Rectal smooth muscle tissue (tissue), 1 donor: ENCODE data around the gene TMEM185B.

Experiments
- H3K27ac ChIP-seq: one replicate; pipeline ENCODE4 v1.7.0; 2013; ENCODE audit warnings: low read depth, low read length, inconsistent platforms
- H3K27me3 ChIP-seq: one replicate; pipeline ENCODE4 v1.7.0; 2013; ENCODE audit warnings: low read length; ENCODE audit not compliant: control insufficient read depth, insufficient read depth
- H3K36me3 ChIP-seq: one replicate; pipeline ENCODE4 v1.7.0; 2013; ENCODE audit warnings: low read length; ENCODE audit not compliant: control insufficient read depth, insufficient read depth
- H3K4me1 ChIP-seq: one replicate; pipeline ENCODE4 v1.7.0; 2013; ENCODE audit warnings: low read length; ENCODE audit not compliant: control insufficient read depth, insufficient read depth
- H3K4me3 ChIP-seq: one replicate; pipeline ENCODE4 v1.7.0; 2013; ENCODE audit warnings: low read length
- H3K9ac ChIP-seq: one replicate; pipeline ENCODE4 v1.7.0; 2013; ENCODE audit warnings: low read length

The TMEM185B gene

DNA sequence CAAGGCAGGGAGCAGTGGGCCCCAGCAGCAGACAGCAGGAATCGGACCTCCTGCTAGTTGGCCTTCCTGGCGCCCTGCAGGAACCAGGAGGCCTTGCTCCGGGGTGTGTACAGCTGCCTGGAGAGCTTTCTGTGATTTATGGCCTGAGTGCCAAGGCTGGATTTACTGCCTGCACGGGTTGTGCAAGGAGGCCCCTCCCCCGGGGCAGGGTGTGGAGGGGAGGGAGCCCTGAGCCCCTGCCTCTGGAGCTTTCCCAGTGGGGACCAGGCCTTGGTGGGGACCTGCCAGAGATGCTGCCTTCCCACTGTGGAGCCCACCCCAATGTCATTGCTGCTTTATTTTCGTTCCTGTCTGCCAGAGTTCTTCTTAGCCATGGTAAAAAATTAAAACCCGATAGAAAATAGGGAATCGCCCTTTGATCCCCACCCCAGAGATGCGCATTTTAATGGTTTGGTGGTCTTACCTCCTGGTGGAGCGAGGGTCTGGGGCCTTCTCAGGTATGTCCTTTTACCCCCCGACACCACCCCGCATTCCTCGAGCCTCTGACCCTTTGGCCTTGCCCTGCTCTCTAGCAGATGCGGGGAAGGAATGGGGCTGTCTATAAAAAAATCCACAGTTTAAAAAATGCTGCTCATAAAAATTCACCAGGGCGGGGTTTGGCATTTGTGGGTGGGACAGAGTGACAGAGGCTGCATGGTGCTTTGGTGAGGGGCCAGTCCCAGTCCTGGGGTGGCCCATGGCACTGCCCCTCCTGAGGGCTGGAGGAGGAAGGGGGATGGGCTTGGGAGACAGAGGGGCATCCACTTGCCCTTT lies 22.5 kb upstream of the TMEM185B start:
- H3K27me3 ChIP-seq: no peaks in the 10 kb centered on the region
- peaks cover 8% of the 10 kb centered on the region for H3K4me1 ChIP-seq
- no peaks in the 10 kb centered on the region for H3K36me3 ChIP-seq
- no peak overlapping the region for H3K9ac ChIP-seq
- H3K4me3 ChIP-seq: no peak overlapping the region
- H3K27ac ChIP-seq: no peak overlapping the region

DNA sequence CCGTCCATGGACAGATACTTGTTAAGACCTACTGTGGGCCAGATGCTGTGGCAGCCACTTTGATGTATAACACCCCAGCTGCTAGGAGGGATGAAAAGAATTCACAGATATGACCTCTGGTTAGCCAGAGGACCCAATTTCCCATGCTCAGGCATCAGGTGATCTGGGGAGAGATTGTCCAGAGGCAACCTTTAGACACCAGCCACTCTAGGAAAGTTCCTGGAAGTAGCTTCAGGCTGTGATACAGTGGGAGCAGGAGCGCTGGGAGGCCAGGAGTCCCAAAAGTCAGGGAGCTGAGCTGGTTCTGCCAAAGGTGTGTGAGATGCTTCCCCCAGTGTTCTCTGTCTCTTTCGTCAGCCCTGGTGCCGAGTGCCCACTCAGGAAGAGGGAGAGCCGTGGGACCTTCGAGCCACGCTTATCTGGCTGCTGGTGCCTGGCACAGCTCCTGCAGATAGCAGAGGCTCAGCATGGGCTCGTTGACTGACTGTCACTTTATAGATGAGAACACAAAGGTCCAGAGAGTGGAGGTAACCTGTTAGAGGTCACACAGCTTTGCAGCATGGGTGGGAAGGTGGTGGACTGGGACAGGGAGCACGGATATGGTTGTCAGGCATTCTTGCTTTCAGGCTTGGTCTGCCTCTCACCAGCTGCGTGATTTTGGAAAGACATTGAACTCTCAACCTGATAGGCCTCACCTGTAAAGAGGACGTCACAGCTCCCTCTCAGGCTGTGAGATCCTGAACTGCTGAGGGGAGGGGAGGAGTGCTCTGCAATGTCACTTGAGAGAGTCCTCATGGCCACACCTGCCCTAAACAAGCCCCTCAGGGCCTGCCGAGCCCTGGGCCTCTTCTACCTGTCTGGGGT lies 21.7 kb upstream of the TMEM185B start:
- H3K36me3 ChIP-seq: no peaks in the 10 kb centered on the region
- H3K27me3 ChIP-seq: no peaks in the 10 kb centered on the region
- no peak overlapping the region for H3K4me3 ChIP-seq
- no peak overlapping the region for H3K9ac ChIP-seq
- peaks cover 8% of the 10 kb centered on the region for H3K4me1 ChIP-seq
- H3K27ac ChIP-seq: no peak overlapping the region

DNA sequence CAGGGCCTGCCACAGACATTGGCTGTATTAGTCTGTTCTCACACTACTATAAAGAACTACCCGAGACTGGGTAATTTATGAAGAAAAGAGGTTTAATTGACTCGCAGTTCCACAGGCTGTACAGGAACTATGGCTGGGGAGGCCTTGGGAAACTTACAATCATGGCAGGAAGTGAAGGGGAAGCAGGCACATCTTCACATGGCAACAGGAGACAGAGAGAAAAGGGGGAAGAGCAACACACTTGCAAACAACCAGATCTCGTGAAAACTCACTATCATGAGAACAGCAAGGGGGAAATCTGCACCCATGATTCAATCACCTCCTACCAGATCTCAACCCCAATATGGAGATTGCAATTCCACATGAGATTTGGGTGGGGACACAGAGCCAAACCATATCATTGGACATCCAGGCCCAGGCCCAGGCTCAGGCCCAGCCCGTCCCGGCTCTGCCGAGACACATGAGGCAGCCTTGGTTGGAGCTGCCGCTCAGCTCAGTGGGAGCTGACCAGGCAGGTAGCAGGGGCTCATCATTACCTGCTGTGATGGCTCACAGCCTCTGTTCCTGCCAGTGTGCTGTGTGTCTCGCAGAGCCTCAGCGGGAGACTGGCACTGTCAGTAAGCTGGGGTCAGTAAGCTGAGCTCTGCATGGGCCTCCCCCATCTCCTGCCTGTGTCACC lies 20.8 kb upstream of the TMEM185B start:
- Histone ChIP-seq H3K27ac (no peak overlapping the region), H3K9ac (no peak overlapping the region), H3K27me3 (no peaks in the 10 kb centered on the region), H3K36me3 (no peaks in the 10 kb centered on the region), H3K4me1 (peaks cover 10% of the 10 kb centered on the region), H3K4me3 (no peak overlapping the region)

DNA sequence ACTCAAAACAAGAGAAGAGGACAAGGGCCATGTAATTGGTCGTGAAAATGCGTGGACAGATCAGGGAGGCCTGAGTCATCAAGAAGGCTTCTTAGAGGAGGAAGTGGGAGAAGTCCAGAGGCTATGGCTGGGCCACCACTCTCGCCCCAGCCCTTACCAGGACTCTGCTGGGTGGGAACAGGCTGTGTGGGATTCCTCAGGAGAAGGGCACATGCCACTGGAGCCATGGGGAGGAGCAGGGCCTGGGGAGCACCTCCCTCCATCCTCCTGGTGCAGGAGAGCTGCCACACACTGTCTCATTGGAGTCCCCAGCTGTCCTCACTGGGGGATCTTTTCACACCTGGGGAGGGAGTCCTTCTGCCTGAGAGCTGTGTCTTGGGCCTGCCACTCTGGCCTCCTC lies 20.0 kb upstream of the TMEM185B start:
- no peak overlapping the region for H3K9ac ChIP-seq
- no peak overlapping the region for H3K27ac ChIP-seq
- H3K36me3 ChIP-seq: no peaks in the 10 kb centered on the region
- H3K27me3 ChIP-seq: no peaks in the 10 kb centered on the region
- no peak overlapping the region for H3K4me3 ChIP-seq
- H3K4me1 ChIP-seq: peaks cover 10% of the 10 kb centered on the region

DNA sequence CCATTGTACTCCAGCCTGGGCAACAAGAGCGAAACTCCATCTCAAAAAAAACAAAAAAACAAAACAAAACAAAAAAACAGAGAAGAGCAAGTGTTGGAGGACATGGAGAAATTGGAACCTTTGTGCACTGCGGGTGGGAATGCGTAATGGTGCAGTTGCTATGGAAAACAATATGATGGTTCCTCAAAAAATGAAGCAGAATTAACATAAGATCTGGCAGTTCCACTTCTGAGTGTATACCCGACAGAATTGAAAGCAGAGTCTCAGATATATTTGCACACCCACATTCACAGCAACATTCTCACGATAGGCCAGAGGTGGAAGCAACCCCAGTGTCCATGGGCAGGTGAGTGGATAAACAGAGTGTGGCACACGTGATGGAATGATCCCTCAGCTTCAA lies 18.5 kb upstream of the TMEM185B start:
- Histone ChIP-seq H3K27me3 (no peaks in the 10 kb centered on the region), H3K27ac (no peak overlapping the region), H3K36me3 (no peaks in the 10 kb centered on the region), H3K9ac (no peak overlapping the region), H3K4me3 (no peak overlapping the region), H3K4me1 (peaks cover 10% of the 10 kb centered on the region)

DNA sequence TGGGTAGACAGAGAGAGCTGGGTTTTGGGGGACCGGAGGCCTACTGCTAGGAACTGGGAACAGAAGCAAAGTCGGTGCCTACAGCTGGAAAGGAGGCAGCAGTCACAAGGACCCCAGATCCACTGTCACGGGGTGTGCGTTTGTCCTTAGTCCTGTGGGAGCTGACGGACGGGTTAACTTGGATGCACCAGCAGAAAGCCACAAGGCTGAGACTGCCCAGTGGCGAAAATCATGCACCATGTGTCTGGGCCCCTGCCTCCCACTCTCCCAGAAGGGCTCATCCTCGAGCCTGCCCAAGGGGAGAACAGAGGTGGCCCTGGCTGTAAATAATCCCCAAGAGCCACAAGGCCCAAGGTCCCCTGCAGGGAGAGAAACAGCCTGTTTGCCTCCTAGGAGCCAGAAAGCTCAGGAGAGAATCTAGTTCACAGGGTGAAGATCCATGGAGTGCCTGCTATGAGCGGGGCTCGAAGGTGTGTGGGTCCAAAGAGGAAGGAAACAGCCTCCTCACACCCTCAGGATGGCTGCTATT lies 17.8 kb upstream of the TMEM185B start:
- no peaks in the 10 kb centered on the region for H3K36me3 ChIP-seq
- H3K27ac ChIP-seq: no peak overlapping the region
- H3K27me3 ChIP-seq: no peaks in the 10 kb centered on the region
- H3K4me3 ChIP-seq: no peak overlapping the region
- H3K4me1 ChIP-seq: peaks cover 10% of the 10 kb centered on the region
- H3K9ac ChIP-seq: no peak overlapping the region

DNA sequence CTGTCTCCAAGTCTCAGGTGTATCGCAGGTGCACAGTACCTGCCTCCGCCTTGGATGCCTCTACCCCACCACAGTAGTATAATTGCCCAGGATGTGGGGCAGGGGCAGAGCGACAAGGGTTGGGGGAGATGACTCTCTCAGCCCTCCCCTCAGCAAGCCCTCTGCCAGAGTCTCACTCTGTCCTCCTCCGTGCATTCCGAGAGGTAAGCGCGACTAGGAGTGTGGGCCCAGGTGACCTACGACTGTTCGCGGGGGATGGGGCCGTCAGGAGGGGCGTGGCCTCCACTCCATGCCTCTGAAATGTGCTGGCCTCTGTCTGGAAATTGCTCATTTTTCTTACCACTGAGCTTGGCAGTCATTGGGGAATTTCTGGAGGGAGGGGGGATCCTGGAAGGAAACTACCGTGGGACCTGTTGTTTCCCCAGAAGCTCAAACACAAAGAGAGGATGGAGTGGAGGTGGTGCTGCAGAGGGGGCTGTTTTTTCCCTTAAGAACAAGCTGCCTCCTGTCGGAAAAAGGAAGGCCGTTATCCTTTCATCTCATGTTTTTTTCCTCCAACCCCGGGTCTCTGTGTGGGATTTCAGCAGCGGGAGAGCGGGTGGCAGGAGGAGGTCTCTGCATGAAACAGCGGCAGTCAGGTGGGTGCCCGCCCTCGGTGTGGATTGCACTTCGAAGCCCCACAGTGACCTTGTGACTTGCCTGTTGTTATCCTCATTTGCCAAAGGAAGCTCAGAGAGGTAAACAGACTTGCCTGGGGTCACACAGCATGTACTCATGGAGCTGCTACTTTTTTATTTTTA lies 16.5 kb upstream of the TMEM185B start:
- Histone ChIP-seq H3K36me3 (no peaks in the 10 kb centered on the region), H3K27me3 (no peaks in the 10 kb centered on the region), H3K9ac (no peak overlapping the region), H3K4me3 (no peak overlapping the region), H3K27ac (no peak overlapping the region), H3K4me1 (peaks cover 3% of the 10 kb centered on the region)

DNA sequence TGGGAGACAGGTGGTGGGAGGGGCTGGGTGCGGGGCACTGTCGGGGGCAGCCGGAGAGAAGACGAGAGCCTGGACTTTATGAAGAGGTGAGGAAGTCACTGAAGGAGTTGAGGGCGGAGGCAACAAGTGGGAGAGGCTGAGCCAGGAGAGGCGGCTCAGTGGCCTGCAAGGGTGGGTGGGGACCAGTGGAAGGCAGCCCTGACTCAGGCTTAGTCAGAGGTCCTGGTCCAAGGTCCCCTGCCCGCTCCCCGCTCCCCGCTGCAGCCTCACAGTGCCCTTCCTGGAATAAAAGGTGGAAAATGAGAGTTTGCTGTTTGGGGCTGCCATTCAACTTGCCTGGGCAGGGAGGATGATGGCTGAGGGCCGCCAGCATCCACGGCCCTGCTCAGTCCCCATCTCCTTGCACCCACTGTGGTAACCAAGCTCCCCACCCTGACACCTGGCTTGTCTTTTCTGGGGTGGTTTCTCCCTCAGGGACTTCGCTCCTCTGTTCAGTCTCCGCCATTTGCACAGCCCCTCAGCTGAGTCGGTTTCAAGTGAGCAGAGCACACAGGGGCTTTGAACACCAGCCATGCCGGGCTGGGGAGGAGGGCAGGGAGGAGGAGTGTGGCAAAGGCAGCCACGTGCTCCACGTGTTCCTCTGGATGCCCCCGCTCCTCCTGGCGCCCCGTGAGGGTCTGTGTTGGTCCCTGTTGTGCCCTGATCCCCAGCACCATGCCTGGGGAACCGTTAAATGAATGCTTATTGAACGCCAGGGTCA lies 15.7 kb upstream of the TMEM185B start:
- Histone ChIP-seq H3K27me3 (no peaks in the 10 kb centered on the region), H3K9ac (no peak overlapping the region), H3K27ac (peak overlapping the region; percentile 8), H3K4me3 (no peak overlapping the region), H3K4me1 (peaks cover 3% of the 10 kb centered on the region), H3K36me3 (no peaks in the 10 kb centered on the region)

DNA sequence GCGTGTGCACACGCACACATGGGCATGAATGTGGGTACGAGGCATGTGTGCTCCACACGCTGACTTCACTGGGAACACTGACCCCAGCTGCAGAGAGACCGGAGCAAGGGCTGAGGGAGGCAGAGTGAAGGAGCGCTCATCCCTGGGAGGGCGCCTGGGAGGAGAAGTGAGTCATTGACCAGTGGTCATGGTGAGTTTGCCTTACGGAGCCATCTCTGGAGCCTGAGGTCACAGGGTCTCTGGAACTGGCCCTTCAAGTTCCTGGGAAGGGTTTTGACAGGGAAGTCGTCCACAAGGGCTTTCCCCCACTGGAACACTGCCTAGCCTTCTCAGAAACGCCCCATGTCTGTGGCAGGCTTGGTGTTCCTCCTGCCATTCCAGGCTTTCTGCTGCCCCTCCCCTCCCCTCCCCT lies 14.3 kb upstream of the TMEM185B start:
- Histone ChIP-seq H3K27me3 (no peaks in the 10 kb centered on the region), H3K36me3 (no peaks in the 10 kb centered on the region), H3K4me1 (peaks cover 3% of the 10 kb centered on the region), H3K4me3 (no peak overlapping the region), H3K27ac (no peak overlapping the region), H3K9ac (no peak overlapping the region)

DNA sequence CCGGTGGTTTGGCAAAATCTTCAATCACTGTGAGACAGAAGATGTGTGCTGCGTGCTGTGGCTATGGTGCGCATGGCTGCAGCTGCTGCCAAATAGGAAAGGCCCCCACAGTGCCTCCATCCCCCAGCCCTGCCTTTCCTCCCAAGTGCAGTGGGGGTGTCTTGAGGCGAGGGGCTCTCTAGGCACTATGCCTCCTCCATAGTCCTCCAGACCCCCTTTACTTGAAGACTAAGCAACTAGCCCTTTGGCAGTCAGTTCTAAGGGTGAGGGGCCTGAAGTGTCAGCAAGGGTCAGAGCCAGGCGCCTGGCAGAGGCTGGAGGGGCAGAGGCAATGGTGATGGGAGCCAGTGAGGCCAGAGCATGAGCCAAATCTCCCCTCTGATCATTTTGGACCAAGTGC lies 13.6 kb upstream of the TMEM185B start:
- peaks cover 3% of the 10 kb centered on the region for H3K4me1 ChIP-seq
- no peaks in the 10 kb centered on the region for H3K27me3 ChIP-seq
- H3K36me3 ChIP-seq: no peaks in the 10 kb centered on the region
- H3K27ac ChIP-seq: no peak overlapping the region
- no peak overlapping the region for H3K9ac ChIP-seq
- H3K4me3 ChIP-seq: no peak overlapping the region

DNA sequence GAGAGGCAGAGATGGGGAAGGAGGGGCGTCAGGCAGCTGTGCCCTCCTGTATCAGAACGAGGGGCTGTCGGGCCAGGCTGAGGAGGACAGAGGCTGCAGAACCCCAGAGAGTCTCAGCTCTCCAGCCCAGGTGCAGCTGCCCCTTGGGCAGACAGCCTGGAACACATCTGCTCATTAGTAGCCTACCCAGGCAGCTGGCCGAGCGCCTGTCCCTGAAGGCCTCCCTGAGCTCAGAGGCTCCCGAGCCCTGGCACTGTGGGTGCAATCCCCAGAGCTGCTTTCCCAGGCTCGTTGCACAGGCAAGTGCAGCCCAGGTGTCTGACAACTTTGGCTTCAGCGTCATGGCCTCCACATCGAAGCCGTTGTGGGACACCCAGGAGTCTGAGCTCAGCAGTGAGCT lies 13.1 kb upstream of the TMEM185B start:
- Histone ChIP-seq H3K4me1 (peaks cover 3% of the 10 kb centered on the region), H3K27me3 (no peaks in the 10 kb centered on the region), H3K4me3 (no peak overlapping the region)

More for the DNA sequence above, 13.1 kb upstream of the TMEM185B start:
- Histone ChIP-seq H3K36me3 (no peaks in the 10 kb centered on the region), H3K9ac (no peak overlapping the region), H3K27ac (no peak overlapping the region)
